Mesothelial cell of epicardium (in vitro differentiated cells): ENCODE data around the gene MAP3K5. TPM values are rescaled to one million over a fixed set of nuclear protein-coding genes. Genes with fewer than 3 reads are reported as not detected.

ENCODE experiments used
- DNase-seq, 2 experiments: peaks; one replicate each; pipeline ENCODE4 v3.0.0; 2021; ENCODE audit warnings: low spot score in 2 of 2; ENCODE audit not compliant: unreplicated experiment in 2 of 2
- H3K27ac Mint-ChIP-seq: 2 replicates; pipeline ENCODE4 v1.8.0; 2021; ENCODE audit warnings: mixed read lengths
- H3K27me3 Mint-ChIP-seq: 2 replicates; pipeline ENCODE4 v1.8.0; 2021; ENCODE audit warnings: low read depth, mixed read lengths
- H3K36me3 Mint-ChIP-seq: 2 replicates; pipeline ENCODE4 v1.8.0; 2021; ENCODE audit warnings: mixed read lengths
- H3K4me1 Mint-ChIP-seq: 2 replicates; pipeline ENCODE4 v1.8.0; 2021; ENCODE audit warnings: mixed read lengths
- H3K4me3 Mint-ChIP-seq: 2 replicates; pipeline ENCODE4 v1.8.0; 2021; ENCODE audit warnings: mild to moderate bottlenecking, moderate library complexity, mixed read lengths
- H3K9me3 Mint-ChIP-seq: 2 replicates; pipeline ENCODE4 v1.8.0; 2021; ENCODE audit warnings: mixed read lengths
- total RNA-seq: library from RNA; stranded (reverse); gene quantifications from 3 replicates; pipeline ENCODE4 v1.2.1, GENCODE V29; 2021
- TF ChIP-seq, protein P1 (sequence below): fragments of 200-600 bp; sonication (generic); IDR thresholded peaks from one replicate; pipeline ENCODE4 v1.5.0; 2021; ENCODE audit warnings: antibody characterized with exemption; ENCODE audit not compliant: unreplicated experiment

Gene MAP3K5
- total RNA-seq, 1 donor from 2014 or later = 8.9 TPM

DNA sequence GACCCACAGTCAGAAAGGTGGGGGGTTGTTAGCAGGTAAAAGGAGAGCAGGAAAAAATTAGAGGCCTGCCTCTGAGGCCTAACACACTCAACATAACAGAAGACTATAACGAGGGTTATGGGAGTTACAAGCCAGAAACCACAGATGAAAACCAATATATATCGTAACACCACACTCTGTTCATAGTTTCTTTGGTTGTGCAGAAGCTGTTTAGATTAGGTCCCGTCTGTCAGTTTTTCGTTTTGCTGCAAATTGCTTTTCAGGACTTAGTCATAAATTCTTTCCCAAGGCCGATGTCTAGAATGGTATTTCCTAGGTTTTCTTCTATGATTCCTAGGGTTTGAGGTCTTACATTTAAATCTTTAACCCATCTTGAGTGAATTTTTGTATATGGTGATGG, 3.7 kb upstream of the MAP3K5 start:
- Mint-ChIP-seq H3K36me3 (no peaks in the 10 kb centered on the region), H3K9me3 (peaks cover 14% of the 10 kb centered on the region), H3K4me1 (peaks cover 12% of the 10 kb centered on the region), H3K27me3 (peaks cover 5% of the 10 kb centered on the region), H3K4me3 (no peak overlapping the region), H3K27ac (no peak overlapping the region)
- TF ChIP-seq, protein P1, sequence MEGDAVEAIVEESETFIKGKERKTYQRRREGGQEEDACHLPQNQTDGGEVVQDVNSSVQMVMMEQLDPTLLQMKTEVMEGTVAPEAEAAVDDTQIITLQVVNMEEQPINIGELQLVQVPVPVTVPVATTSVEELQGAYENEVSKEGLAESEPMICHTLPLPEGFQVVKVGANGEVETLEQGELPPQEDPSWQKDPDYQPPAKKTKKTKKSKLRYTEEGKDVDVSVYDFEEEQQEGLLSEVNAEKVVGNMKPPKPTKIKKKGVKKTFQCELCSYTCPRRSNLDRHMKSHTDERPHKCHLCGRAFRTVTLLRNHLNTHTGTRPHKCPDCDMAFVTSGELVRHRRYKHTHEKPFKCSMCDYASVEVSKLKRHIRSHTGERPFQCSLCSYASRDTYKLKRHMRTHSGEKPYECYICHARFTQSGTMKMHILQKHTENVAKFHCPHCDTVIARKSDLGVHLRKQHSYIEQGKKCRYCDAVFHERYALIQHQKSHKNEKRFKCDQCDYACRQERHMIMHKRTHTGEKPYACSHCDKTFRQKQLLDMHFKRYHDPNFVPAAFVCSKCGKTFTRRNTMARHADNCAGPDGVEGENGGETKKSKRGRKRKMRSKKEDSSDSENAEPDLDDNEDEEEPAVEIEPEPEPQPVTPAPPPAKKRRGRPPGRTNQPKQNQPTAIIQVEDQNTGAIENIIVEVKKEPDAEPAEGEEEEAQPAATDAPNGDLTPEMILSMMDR = no peak
- DNase-seq = no peak

DNA sequence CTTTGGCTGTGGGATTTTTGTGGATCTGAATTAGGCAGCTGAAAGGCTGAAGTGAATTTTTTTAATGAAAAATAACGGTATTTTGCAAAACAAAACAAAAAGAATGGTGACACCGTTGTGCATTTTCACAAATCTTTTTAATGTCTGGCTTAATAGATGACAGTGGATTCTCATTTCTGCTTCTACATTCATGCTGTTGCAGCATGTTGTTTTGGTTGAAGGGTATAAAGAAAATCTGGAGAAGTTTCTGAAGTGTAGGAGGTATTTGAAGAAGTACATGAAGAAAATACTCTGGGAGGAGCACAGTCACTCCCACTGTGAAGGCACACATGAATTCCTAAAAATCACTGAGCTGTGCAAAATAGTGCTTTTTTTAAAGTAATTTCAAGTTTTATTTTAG, 3.1 kb upstream of the MAP3K5 start:
- TF ChIP-seq, protein P1 = no peak
- Mint-ChIP-seq H3K27me3 (peaks cover 5% of the 10 kb centered on the region), H3K9me3 (peaks cover 14% of the 10 kb centered on the region), H3K27ac (no peak overlapping the region), H3K4me1 (peaks cover 16% of the 10 kb centered on the region), H3K4me3 (no peak overlapping the region), H3K36me3 (no peaks in the 10 kb centered on the region)
- DNase-seq = no peak

DNA sequence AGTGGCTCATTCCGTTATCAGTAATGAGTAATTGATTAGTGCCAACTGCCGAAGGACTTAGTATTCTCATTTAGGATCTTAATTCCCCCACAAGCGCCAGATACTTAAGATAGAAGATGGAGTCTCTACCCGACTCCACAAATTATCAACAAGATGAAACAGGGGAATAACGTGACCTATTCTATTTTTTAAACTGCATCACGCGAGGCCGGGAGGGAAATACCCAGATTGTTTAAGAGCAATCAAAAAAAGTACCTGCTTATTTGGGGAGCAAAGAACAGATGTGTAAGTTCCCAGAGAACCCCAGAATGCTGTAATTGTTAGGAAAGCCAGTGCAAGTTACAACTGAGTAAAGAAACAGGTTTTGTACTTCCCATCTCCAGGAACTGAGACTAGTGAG, 1.1 kb upstream of the MAP3K5 start:
- Mint-ChIP-seq H3K36me3 (peaks cover 3% of the 10 kb centered on the region), H3K27me3 (peaks cover 9% of the 10 kb centered on the region), H3K4me3 (peak overlapping the region; percentile 90), H3K4me1 (peaks cover 25% of the 10 kb centered on the region), H3K27ac (no peak overlapping the region), H3K9me3 (peaks cover 15% of the 10 kb centered on the region)
- no peak for DNase-seq
- TF ChIP-seq, protein P1 = no peak

DNA sequence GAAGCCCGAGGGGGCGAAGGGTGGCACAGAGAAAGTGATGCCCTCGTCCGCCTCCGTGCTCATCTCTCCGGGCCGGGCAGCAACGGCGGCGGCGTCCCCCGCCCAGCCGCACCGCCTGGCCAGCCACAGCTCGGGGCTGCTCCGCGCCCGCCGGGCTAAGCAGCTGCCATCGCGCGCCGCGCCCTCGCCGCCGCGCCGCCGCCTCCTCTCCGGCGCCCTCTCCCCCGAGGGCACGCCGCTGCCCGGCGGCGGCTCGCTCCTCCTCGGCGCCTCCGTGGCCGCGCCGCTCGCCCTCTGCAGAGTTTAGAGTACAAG, 225 bp downstream of the MAP3K5 start:
- Mint-ChIP-seq H3K4me1 (peaks cover 38% of the 10 kb centered on the region), H3K9me3 (peaks cover 6% of the 10 kb centered on the region), H3K4me3 (peak overlapping the region; percentile 90), H3K27me3 (peaks cover 9% of the 10 kb centered on the region), H3K27ac (no peak overlapping the region), H3K36me3 (peaks cover 6% of the 10 kb centered on the region)
- DNase-seq = peak in 1 of 2 experiments; percentile 27
- TF ChIP-seq, protein P1 = no peak

DNA sequence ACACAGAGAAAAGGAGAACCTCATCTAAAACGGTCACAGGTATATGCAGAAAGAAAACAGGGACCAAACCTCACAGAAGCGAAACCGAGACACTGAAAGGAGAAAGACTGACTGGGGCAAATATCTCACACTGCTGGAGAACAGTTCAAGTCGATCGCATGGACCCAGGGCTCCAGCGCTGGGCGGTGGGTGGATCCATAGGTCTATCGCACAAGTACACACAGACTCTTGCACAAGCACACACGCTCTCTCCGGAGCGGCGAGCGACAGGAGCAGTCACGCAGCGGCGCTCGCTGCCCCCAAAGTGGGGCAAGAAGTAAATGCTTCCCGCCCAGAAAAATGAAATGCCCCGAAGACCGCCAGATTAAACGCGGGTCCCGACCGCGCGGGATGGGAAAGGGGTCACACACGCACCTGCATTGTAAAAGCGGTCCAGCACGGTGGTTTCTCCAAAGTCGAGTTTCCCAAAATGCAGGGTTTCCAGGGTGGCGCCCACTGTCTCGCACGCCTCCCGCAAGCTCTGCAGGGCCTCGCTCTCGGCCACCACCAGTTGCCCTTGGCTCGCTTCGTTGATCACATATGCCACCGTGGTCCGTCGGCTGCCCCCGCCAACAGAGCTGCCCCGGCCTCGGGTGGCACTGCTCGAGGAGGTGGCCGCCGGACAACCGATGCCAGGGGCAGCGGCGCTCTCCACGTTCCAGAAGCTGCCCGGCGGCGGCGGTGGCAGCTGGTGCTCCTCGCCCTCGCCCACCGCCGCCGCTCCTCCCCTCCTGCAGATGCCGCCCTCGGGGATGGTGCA, 782 bp downstream of the MAP3K5 start:
- TF ChIP-seq, protein P1 = no peak
- DNase-seq = peak in 1 of 2 experiments; percentile 42

More for the DNA sequence above, 782 bp downstream of the MAP3K5 start:
- H3K36me3 Mint-ChIP-seq = peaks cover 6% of the 10 kb centered on the region
- H3K4me3 Mint-ChIP-seq = peak overlapping the region; percentile 84
- peaks cover 9% of the 10 kb centered on the region for H3K27me3 Mint-ChIP-seq
- peaks cover 6% of the 10 kb centered on the region for H3K9me3 Mint-ChIP-seq
- H3K27ac Mint-ChIP-seq = peak overlapping the region; percentile 76
- H3K4me1 Mint-ChIP-seq = peaks cover 40% of the 10 kb centered on the region
